Measurements from ENCODE around the gene HLCS.

DNA sequence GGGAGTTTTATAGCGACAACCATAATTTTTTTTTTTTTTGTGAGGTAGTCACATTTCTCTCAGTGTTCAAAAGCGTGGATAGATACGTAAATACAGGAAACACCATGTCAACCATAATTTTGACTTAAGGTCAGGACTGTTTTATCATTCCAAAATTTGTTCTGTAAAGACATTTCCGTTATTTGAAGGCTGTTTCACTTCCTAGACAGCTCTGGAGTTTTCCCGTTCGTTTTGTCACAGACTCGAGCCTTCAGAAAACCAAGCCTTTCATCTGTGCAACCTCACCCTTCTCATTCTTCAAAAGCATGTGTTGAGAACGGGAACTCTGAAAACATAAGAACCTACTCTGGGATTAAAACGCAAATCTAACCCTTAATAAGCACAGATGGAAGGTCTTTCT is 249.6 kb downstream of the HLCS start:
- TF ChIP-seq, protein P1, sequence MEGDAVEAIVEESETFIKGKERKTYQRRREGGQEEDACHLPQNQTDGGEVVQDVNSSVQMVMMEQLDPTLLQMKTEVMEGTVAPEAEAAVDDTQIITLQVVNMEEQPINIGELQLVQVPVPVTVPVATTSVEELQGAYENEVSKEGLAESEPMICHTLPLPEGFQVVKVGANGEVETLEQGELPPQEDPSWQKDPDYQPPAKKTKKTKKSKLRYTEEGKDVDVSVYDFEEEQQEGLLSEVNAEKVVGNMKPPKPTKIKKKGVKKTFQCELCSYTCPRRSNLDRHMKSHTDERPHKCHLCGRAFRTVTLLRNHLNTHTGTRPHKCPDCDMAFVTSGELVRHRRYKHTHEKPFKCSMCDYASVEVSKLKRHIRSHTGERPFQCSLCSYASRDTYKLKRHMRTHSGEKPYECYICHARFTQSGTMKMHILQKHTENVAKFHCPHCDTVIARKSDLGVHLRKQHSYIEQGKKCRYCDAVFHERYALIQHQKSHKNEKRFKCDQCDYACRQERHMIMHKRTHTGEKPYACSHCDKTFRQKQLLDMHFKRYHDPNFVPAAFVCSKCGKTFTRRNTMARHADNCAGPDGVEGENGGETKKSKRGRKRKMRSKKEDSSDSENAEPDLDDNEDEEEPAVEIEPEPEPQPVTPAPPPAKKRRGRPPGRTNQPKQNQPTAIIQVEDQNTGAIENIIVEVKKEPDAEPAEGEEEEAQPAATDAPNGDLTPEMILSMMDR (IDR thresholded peaks at IDR 0.05 in 2 of 3, conservative IDR thresholded peaks at IDR 0.05 in 1 of 3; ENCODE audit: control insufficient read depth in 2 of 3, extremely low read depth in 1 of 3, insufficient read depth in 1 of 3, low read depth in 3 of 3, low read length in 3 of 3) = no peak
- TF ChIP-seq CHD2 (IDR thresholded peaks at IDR 0.05; ENCODE audit: borderline replicate concordance, low read depth, low read length) (no peak), FOXK2 (IDR thresholded peaks at IDR 0.05) (no peak), MEF2B (IDR thresholded peaks at IDR 0.05; ENCODE audit: partially characterized antibody, poor library complexity, severe bottlenecking) (no peak), ZNF274 (IDR thresholded peaks at IDR 0.05; ENCODE audit: insufficient read depth, insufficient read length) (no peak), TCF7 (IDR thresholded peaks at IDR 0.05; ENCODE audit: borderline replicate concordance) (no peak), ZZZ3 (IDR thresholded peaks at IDR 0.05; ENCODE audit: control insufficient read depth, insufficient read length, low read depth) (no peak), STAT1 (conservative IDR thresholded peaks at IDR 0.05) (no peak), NR2F1 (conservative IDR thresholded peaks at IDR 0.05) (no peak), CEBPB (IDR thresholded peaks at IDR 0.05; ENCODE audit: borderline replicate concordance in 1 of 2, low read depth in 2 of 2, low read length in 2 of 2) (no peak), MYC (IDR thresholded peaks at IDR 0.05; ENCODE audit: insufficient read depth, insufficient read length, insufficient replicate concordance, low read length, severe bottlenecking) (no peak), ESRRA (IDR thresholded peaks at IDR 0.05; ENCODE audit: low read length) (no peak), NR2C2 (IDR thresholded peaks at IDR 0.05; ENCODE audit: borderline replicate concordance, control insufficient read depth, insufficient read length, low read depth) (no peak)

Data from GM12878 (cell line).